HepG2 (cell line): ENCODE measurements around the gene CHN2. TPM values are rescaled to one million over a fixed set of nuclear protein-coding genes. Genes with fewer than 3 reads are reported as not detected.

Experiments used
- ARID3A ChIP-seq: IDR thresholded peaks from 2 replicates; pipeline ENCODE4 v1.6.1; 2012; ENCODE audit warnings: low read depth, low read length, improper control_type of control experiment
- ARNT2 ChIP-seq: sonication (generic); formaldehyde crosslinking; IDR thresholded peaks from 2 replicates; pipeline ENCODE4 v1.8.0; 2022; ENCODE audit warnings: mild to moderate bottlenecking, low read depth, missing genetic modification reagents, moderate library complexity
- BCL6 ChIP-seq: IDR thresholded peaks from 2 replicates; pipeline ENCODE4 v1.6.1; 2016; ENCODE audit warnings: missing genetic modification reagents, missing compliant biosample characterization
- ERF ChIP-seq: IDR thresholded peaks from 2 replicates; pipeline ENCODE4 v1.6.1; 2018; ENCODE audit warnings: missing biosample characterization, missing genetic modification reagents
- HDAC1 ChIP-seq: sonication (generic); formaldehyde crosslinking; IDR thresholded peaks from 2 replicates; pipeline ENCODE4 v1.5.1; 2020; ENCODE audit warnings: mild to moderate bottlenecking, missing genetic modification reagents
- HNRNPL ChIP-seq: fragments of 200-400 bp; formaldehyde crosslinking; IDR thresholded peaks from 2 replicates; pipeline ENCODE4 v1.6.1; 2017; ENCODE audit warnings: mild to moderate bottlenecking, low read depth, low read length
- PATZ1 ChIP-seq: sonication (generic); formaldehyde crosslinking; IDR thresholded peaks from 2 replicates; pipeline ENCODE4 v1.4.0; 2020; ENCODE audit warnings: missing genetic modification reagents
- PITX1 ChIP-seq: sonication (generic); formaldehyde crosslinking; IDR thresholded peaks from 2 replicates; pipeline ENCODE4 v1.5.1; 2020; ENCODE audit warnings: mild to moderate bottlenecking, missing genetic modification reagents
- TBX2 ChIP-seq: sonication (generic); formaldehyde crosslinking; IDR thresholded peaks from 2 replicates; pipeline ENCODE4 v1.5.0; 2020; ENCODE audit warnings: missing genetic modification reagents, mild to moderate bottlenecking, borderline replicate concordance
- polyA plus RNA-seq, 8 experiments: library from polyadenylated mRNA; depleted of rRNA in 3 of 8; stranded (reverse) in 7 of 8; unstranded in 1 of 8; fragments of >200 nt; fragmentation: Illumina TruSeq in 4 of 8; extraction: Trizol in 4 of 8; gene quantifications; 2 replicates each; pipeline versions ENCODE4 v1.2.1 to v1.2.3, GENCODE V29; 2011 to 2016; ENCODE audit warnings: low read depth in 4 of 8, missing spikeins in 1 of 8, mixed read lengths in 1 of 8; ENCODE audit not compliant: insufficient read depth in 1 of 8
- total RNA-seq, 5 experiments: library from RNA; depleted of rRNA; stranded (reverse); fragments of >200 nt; fragmentation: Illumina TruSeq; extraction: Trizol; gene quantifications; 2 replicates each; pipeline ENCODE4 v1.2.3, GENCODE V29; 2016; ENCODE audit warnings: low read depth in 1 of 5
- TF ChIP-seq, protein P1 (sequence below): IDR thresholded peaks from 2 replicates; pipeline ENCODE4 v1.6.1; 2016; ENCODE audit warnings: low read depth, missing genetic modification reagents, missing compliant biosample characterization
- TF ChIP-seq, protein P2 (sequence below), 2 experiments: sonication (generic) in 1 of 2; formaldehyde crosslinking in 1 of 2; IDR thresholded peaks; 2 replicates each; pipeline versions ENCODE4 v1.4.0 to v1.6.1; 2016 to 2020; ENCODE audit warnings: borderline replicate concordance in 1 of 2, low read depth in 1 of 2, mild to moderate bottlenecking in 1 of 2, missing genetic modification reagents in 1 of 2
- TF ChIP-seq, protein P3 (sequence below): IDR thresholded peaks from 2 replicates; pipeline ENCODE4 v1.6.1; 2018; ENCODE audit warnings: missing genetic modification reagents

The CHN2 gene
- total and polyA plus RNA-seq, 2 of the 13 experiments (the other 11 are each of a cell fraction or from before 2014, with no cell fraction given) = 23.5 to 30.5 TPM

GRCh38 chr7:29228289-29229011, 33.9 kb downstream of the CHN2 start (continued):
- TF ChIP-seq, protein P1, sequence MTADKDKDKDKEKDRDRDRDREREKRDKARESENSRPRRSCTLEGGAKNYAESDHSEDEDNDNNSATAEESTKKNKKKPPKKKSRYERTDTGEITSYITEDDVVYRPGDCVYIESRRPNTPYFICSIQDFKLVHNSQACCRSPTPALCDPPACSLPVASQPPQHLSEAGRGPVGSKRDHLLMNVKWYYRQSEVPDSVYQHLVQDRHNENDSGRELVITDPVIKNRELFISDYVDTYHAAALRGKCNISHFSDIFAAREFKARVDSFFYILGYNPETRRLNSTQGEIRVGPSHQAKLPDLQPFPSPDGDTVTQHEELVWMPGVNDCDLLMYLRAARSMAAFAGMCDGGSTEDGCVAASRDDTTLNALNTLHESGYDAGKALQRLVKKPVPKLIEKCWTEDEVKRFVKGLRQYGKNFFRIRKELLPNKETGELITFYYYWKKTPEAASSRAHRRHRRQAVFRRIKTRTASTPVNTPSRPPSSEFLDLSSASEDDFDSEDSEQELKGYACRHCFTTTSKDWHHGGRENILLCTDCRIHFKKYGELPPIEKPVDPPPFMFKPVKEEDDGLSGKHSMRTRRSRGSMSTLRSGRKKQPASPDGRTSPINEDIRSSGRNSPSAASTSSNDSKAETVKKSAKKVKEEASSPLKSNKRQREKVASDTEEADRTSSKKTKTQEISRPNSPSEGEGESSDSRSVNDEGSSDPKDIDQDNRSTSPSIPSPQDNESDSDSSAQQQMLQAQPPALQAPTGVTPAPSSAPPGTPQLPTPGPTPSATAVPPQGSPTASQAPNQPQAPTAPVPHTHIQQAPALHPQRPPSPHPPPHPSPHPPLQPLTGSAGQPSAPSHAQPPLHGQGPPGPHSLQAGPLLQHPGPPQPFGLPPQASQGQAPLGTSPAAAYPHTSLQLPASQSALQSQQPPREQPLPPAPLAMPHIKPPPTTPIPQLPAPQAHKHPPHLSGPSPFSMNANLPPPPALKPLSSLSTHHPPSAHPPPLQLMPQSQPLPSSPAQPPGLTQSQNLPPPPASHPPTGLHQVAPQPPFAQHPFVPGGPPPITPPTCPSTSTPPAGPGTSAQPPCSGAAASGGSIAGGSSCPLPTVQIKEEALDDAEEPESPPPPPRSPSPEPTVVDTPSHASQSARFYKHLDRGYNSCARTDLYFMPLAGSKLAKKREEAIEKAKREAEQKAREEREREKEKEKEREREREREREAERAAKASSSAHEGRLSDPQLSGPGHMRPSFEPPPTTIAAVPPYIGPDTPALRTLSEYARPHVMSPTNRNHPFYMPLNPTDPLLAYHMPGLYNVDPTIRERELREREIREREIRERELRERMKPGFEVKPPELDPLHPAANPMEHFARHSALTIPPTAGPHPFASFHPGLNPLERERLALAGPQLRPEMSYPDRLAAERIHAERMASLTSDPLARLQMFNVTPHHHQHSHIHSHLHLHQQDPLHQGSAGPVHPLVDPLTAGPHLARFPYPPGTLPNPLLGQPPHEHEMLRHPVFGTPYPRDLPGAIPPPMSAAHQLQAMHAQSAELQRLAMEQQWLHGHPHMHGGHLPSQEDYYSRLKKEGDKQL (CRISPR knock-in tag) = 0 out of 2 replicates have a peak, but pooled peaks have one; percentile 50
- TF ChIP-seq, protein P2, sequence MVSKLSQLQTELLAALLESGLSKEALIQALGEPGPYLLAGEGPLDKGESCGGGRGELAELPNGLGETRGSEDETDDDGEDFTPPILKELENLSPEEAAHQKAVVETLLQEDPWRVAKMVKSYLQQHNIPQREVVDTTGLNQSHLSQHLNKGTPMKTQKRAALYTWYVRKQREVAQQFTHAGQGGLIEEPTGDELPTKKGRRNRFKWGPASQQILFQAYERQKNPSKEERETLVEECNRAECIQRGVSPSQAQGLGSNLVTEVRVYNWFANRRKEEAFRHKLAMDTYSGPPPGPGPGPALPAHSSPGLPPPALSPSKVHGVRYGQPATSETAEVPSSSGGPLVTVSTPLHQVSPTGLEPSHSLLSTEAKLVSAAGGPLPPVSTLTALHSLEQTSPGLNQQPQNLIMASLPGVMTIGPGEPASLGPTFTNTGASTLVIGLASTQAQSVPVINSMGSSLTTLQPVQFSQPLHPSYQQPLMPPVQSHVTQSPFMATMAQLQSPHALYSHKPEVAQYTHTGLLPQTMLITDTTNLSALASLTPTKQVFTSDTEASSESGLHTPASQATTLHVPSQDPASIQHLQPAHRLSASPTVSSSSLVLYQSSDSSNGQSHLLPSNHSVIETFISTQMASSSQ (IDR thresholded peaks at IDR 0.05; ENCODE audit: low read depth) = no peak; the same call in 1 of the 2 replicates
- TF ChIP-seq, protein P2 (CRISPR knock-in tag; IDR thresholded peaks at IDR 0.05; ENCODE audit: borderline replicate concordance) = peak; percentile 65; the same call in 1 of the 2 replicates
- TF ChIP-seq ARID3A (peak; percentile 99), TBX2 (CRISPR knock-in tag) (peak; percentile 83), PITX1 (peak; percentile 54; the same call in 1 of the 2 replicates), PATZ1 (CRISPR knock-in tag) (peak; percentile 88), HNRNPL (0 out of 2 replicates have a peak, but pooled peaks have one; percentile 52), HDAC1 (CRISPR knock-in tag) (peak; percentile 87), ERF (CRISPR knock-in tag) (0 out of 2 replicates have a peak, but pooled peaks have one; percentile 39), BCL6 (peak; percentile 86), ARNT2 (CRISPR knock-in tag) (0 out of 2 replicates have a peak, but pooled peaks have one; percentile 63)
- TF ChIP-seq, protein P3, sequence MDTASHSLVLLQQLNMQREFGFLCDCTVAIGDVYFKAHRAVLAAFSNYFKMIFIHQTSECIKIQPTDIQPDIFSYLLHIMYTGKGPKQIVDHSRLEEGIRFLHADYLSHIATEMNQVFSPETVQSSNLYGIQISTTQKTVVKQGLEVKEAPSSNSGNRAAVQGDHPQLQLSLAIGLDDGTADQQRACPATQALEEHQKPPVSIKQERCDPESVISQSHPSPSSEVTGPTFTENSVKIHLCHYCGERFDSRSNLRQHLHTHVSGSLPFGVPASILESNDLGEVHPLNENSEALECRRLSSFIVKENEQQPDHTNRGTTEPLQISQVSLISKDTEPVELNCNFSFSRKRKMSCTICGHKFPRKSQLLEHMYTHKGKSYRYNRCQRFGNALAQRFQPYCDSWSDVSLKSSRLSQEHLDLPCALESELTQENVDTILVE (CRISPR knock-in tag) = 0 out of 2 replicates have a peak, but pooled peaks have one; percentile 37
